CD4-positive, CD25-positive, alpha-beta regulatory T cell (primary cell): ENCODE results near the gene CCDC17. TPM values are rescaled to one million over a fixed set of nuclear protein-coding genes. Genes with fewer than 3 reads are reported as not detected.

Experiments used
- ATAC-seq, 2 donors: fragments of 150-1000 bp; cut with Tn5 transposase; one replicate each; pipeline ENCODE4 v1.10.0; 2021; ENCODE audit warnings: low read depth in 2 of 2, moderate number of reproducible peaks in 2 of 2, moderate library complexity in 1 of 2
- DNase-seq, 3 donors: peaks; one replicate each; pipeline versions ENCODE4 v3.0.0 to v3.0.0-alpha.2; 2012 to 2022; ENCODE audit warnings: mixed read lengths in 1 of 3
- H3K27ac ChIP-seq: one replicate; pipeline ENCODE4 v1.7.0; 2013; ENCODE audit warnings: mild to moderate bottlenecking, low read length; ENCODE audit not compliant: insufficient read depth, poor library complexity, severe bottlenecking
- H3K27me3 ChIP-seq: one replicate; pipeline ENCODE4 v1.7.0; 2013; ENCODE audit warnings: low read length; ENCODE audit not compliant: control insufficient read depth, insufficient read depth
- H3K36me3 ChIP-seq: one replicate; pipeline ENCODE4 v1.7.0; 2013; ENCODE audit warnings: mild to moderate bottlenecking, low read length, moderate library complexity; ENCODE audit not compliant: control insufficient read depth, insufficient read depth
- H3K4me1 ChIP-seq: 2 replicates; pipeline ENCODE4 v1.7.0; 2013; ENCODE audit warnings: mild to moderate bottlenecking, low read length; ENCODE audit not compliant: insufficient read depth, control insufficient read depth, poor library complexity, severe bottlenecking
- H3K4me3 ChIP-seq: one replicate; pipeline ENCODE4 v1.7.0; 2013; ENCODE audit warnings: low read depth, mild to moderate bottlenecking, low read length, moderate library complexity
- H3K9me3 ChIP-seq, 2 experiments: 1 replicate in 1 of 2; 2 replicates in 1 of 2; pipeline ENCODE4 v1.7.0; 2013; ENCODE audit warnings: low read length in 2 of 2, mild to moderate bottlenecking in 1 of 2, moderate library complexity in 1 of 2; ENCODE audit not compliant: control insufficient read depth in 2 of 2
- H3K27ac Mint-ChIP-seq, 3 donors: one replicate each; pipeline ENCODE4 v1.8.0; 2020 to 2022; ENCODE audit warnings: mild to moderate bottlenecking in 3 of 3, mixed read lengths in 3 of 3, moderate library complexity in 2 of 3
- H3K27me3 Mint-ChIP-seq: one replicate; pipeline ENCODE4 v1.8.0; 2022; ENCODE audit warnings: mild to moderate bottlenecking, mixed read lengths
- H3K36me3 Mint-ChIP-seq: one replicate; pipeline ENCODE4 v1.8.0; 2020; ENCODE audit warnings: mixed read lengths
- H3K4me1 Mint-ChIP-seq, 4 donors: one replicate each; pipeline ENCODE4 v1.8.0; 2020 to 2022; ENCODE audit warnings: mixed read lengths in 4 of 4, mild to moderate bottlenecking in 1 of 4
- H3K4me3 Mint-ChIP-seq, 4 donors: one replicate each; pipeline ENCODE4 v1.8.0; 2020 to 2022; ENCODE audit warnings: mild to moderate bottlenecking in 4 of 4, mixed read lengths in 4 of 4, moderate library complexity in 3 of 4
- H3K9me3 Mint-ChIP-seq, 7 donors: one replicate each; pipeline ENCODE4 v1.8.0; 2020 to 2022; ENCODE audit warnings: mixed read lengths in 7 of 7, mild to moderate bottlenecking in 3 of 7, moderate library complexity in 2 of 7
- polyA plus RNA-seq, 4 donors: library from polyadenylated mRNA; unstranded; fragments of 300-500 nt; fragmentation: Illumina TruSeq; gene quantifications; one replicate each; pipeline ENCODE4 v1.2.3, GENCODE V29; 2021
- total RNA-seq: library from RNA; stranded (reverse); gene quantifications from one replicate; pipeline ENCODE4 v1.2.3, GENCODE V29; 2022

The CCDC17 gene
- total RNA-seq (6.1 TPM), polyA plus RNA-seq (under 1 TPM in 2 of 4 donors, not detected in 2; 0.23 to 0.25 TPM)

DNA sequence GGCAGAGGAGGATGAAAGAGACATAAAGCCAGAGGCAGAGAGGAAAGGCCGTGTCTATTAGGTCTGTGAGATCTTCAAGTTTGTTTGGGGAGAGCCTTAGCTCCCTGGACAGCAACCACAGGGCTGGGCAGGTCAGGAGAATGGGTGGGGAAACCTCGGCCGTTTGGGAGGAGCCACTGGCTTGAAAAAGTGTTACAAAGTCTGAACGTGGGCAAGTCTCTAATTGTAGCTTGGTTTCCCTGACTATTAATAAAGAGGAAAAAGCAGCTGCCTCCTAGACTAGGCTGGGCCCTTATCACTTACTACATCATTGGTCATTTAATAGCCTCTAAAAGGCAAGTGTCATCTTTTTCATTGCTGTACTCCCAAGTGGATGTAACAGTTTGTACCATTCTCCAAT, at the start of gene CCDC17:
TSS of gene CCDC17 (minus strand) at position 83 of the 400 bp plus-strand sequence. CDS start 145 bp downstream, outside the sequence.
- H3K27ac Mint-ChIP-seq: peak within 1 kb of the TSS in 1 of 3 donors; percentile 71
- peaks cover 0 to 5% (median 0%) of the 10 kb centered on the region in 4 donors for H3K4me1 Mint-ChIP-seq
- no peaks in the 10 kb centered on the region for H3K27me3 Mint-ChIP-seq
- DNase-seq (no peak), ATAC-seq (no peak)
- H3K4me1 ChIP-seq: no peaks in the 10 kb centered on the region
- H3K27me3 ChIP-seq: no peaks in the 10 kb centered on the region
- H3K27ac ChIP-seq: no peak within 1 kb of the TSS
- peaks cover 44% of the 10 kb centered on the region for H3K36me3 ChIP-seq
- no peaks in the 10 kb centered on the region for H3K9me3 Mint-ChIP-seq
- H3K4me3 Mint-ChIP-seq: peak within 1 kb of the TSS in 1 of 4 donors; percentile 21
- no peaks in the 10 kb centered on the region for H3K9me3 ChIP-seq
- peaks cover 28% of the 10 kb centered on the region for H3K36me3 Mint-ChIP-seq
- H3K4me3 ChIP-seq: no peak within 1 kb of the TSS

DNA sequence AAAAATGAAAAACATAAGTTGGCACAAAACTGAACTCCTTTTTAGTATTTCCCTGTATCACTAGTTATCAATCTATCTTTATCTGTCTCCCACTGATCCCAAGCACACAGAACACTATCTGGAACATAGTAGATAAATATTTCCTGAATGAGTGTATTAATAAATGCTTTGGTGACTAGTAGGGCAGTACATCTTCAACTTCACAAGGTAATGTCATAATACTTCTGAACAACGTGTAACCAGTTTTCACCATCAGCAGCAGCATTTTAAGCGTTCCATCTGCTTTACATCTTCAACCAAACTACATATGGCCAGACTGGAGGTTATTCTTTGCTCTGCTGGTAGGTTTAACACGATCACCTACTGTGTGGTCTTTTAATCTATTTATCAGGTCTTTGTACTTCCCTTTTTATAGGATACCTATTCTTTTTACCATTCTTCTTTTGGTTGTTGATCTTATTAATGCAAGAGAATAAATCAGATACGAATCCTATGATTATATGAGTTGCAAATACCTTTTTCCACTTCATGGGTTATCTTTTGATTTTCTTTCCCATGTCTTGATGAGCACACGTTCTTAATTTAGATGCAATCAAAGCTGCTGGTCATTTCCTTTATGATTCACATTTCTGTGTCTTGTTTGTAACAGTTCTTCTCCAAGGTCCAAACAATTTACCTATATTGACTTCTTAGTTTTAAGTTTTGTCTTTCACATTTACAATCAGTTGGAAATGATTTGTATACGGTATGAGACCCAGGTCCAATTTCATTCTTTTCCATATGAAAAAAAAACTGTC, 46.2 kb upstream of the CCDC17 start:
- H3K4me1 ChIP-seq: peaks cover 24% of the 10 kb centered on the region
- H3K36me3 ChIP-seq: peaks cover 10% of the 10 kb centered on the region
- Mint-ChIP-seq H3K36me3 (peaks cover 7% of the 10 kb centered on the region), H3K27ac (peak overlapping the region; percentile 3 to 12 (median 10)), H3K9me3 (no peaks in the 10 kb centered on the region), H3K4me1 (peaks cover 32 to 80% (median 59%) of the 10 kb centered on the region in 4 donors), H3K4me3 (peak overlapping the region in 2 of 4 donors; percentile 4 to 7), H3K27me3 (no peaks in the 10 kb centered on the region)
- ATAC-seq (no peak), DNase-seq (no peak)
- H3K27ac ChIP-seq: no peak overlapping the region
- no peaks in the 10 kb centered on the region for H3K9me3 ChIP-seq
- peak overlapping the region; percentile 4 for H3K4me3 ChIP-seq
- no peaks in the 10 kb centered on the region for H3K27me3 ChIP-seq

DNA sequence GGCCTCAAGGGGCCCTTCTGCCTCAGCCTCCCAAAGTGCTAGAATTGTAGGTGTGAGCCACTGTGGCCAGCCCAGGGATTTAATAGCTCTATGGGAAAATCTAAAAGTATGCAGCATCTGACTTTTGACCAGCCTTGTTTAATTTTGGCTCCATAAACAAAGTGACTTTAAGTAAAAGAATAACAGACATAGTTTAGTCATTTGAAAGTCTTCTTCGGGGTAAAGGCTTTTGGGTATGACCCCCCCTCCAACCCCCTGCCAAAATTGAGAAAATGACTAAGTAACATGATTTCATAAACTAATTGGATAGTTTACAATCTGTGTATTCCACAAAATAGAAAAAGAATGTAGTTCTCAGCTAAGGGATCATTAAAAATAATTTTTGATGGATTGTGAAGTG, 45.5 kb upstream of the CCDC17 start:
- DNase-seq (no peak), ATAC-seq (no peak)
- Histone ChIP-seq H3K36me3 (peaks cover 13% of the 10 kb centered on the region), H3K4me1 (peaks cover 20% of the 10 kb centered on the region), H3K27me3 (no peaks in the 10 kb centered on the region), H3K4me3 (no peak overlapping the region), H3K27ac (no peak overlapping the region), H3K9me3 (no peaks in the 10 kb centered on the region)
- Mint-ChIP-seq H3K4me3 (no peak overlapping the region), H3K4me1 (peaks cover 32 to 76% (median 56%) of the 10 kb centered on the region in 4 donors), H3K9me3 (no peaks in the 10 kb centered on the region), H3K27me3 (no peaks in the 10 kb centered on the region), H3K27ac (peak overlapping the region in 2 of 3 donors; percentile 10 to 12), H3K36me3 (peaks cover 4% of the 10 kb centered on the region)

DNA sequence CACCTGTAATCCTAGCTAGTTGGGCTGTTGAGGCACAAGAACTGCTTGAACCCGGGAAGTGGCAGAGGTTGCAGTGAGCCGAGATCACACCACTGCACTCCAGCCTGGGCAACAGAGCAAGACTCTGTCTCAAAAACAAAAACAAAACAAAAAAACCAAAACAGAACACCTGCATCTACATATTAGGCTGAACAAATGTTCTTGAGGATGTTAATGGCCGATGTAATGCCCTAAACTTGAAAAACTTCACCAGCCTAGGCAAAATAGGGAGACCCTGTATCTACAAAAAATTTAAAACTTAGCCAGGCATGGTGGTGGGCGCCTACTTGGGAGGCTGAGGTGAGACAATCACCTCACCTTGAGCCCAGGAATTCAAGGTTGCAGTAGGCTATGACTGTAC, 44.7 kb upstream of the CCDC17 start:
- H3K4me3 ChIP-seq: no peak overlapping the region
- Mint-ChIP-seq H3K9me3 (no peaks in the 10 kb centered on the region), H3K4me1 (peaks cover 33 to 70% (median 50%) of the 10 kb centered on the region in 4 donors), H3K27me3 (no peaks in the 10 kb centered on the region), H3K27ac (peak overlapping the region in 1 of 3 donors; percentile 10), H3K4me3 (no peak overlapping the region), H3K36me3 (peaks cover 4% of the 10 kb centered on the region)
- no peak for ATAC-seq
- no peak overlapping the region for H3K27ac ChIP-seq
- peaks cover 13% of the 10 kb centered on the region for H3K36me3 ChIP-seq
- H3K27me3 ChIP-seq: no peaks in the 10 kb centered on the region
- no peak for DNase-seq
- peaks cover 20% of the 10 kb centered on the region for H3K4me1 ChIP-seq
- H3K9me3 ChIP-seq: no peaks in the 10 kb centered on the region

DNA sequence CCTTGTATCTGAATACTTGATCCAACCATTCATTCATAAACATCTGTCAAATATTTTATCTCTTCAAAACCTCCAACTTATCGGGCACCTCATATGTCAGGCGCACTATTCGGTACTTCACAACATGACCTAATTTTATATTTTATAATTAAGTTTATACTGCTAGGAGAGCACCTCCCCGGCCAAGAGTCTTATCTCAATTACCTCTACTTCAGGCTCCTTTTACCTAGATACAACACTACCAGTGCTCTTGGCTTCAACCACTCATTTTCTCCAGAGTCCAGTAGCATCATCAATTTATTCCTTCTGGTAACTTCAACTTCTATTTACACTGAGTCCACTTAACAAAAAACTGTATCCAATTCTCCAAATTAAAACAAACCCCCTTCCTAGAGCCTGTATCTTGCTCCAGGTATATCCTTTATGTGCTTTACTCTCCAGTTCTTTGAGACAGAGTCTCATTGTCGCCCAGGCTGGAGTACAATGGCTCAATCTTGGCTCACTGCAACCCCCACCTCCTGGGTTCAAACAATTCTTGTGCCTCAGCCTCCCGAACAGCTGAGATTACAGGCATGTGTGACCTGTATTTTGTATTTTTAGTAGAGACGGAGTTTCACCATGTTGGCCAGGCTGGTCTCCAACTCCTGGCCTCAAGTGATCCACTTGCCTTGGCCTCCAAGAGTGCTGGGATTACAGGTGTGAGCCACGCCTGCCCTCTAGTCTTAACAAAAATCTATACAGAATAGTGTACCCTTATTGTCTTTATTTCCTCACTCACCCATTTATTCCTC, 43.7 kb upstream of the CCDC17 start:
- peaks cover 34 to 68% (median 48%) of the 10 kb centered on the region in 4 donors for H3K4me1 Mint-ChIP-seq
- H3K4me3 ChIP-seq: no peak overlapping the region
- peaks cover 15% of the 10 kb centered on the region for H3K4me1 ChIP-seq
- no peak overlapping the region for H3K4me3 Mint-ChIP-seq
- peaks cover 13% of the 10 kb centered on the region for H3K36me3 ChIP-seq
- DNase-seq (no peak), ATAC-seq (no peak)
- no peaks in the 10 kb centered on the region for H3K9me3 ChIP-seq
- no peaks in the 10 kb centered on the region for H3K9me3 Mint-ChIP-seq
- no peaks in the 10 kb centered on the region for H3K27me3 Mint-ChIP-seq
- no peak overlapping the region for H3K27ac ChIP-seq
- H3K36me3 Mint-ChIP-seq: peaks cover 4% of the 10 kb centered on the region
- no peaks in the 10 kb centered on the region for H3K27me3 ChIP-seq
- peak overlapping the region in 2 of 3 donors; percentile 37 to 67 for H3K27ac Mint-ChIP-seq

DNA sequence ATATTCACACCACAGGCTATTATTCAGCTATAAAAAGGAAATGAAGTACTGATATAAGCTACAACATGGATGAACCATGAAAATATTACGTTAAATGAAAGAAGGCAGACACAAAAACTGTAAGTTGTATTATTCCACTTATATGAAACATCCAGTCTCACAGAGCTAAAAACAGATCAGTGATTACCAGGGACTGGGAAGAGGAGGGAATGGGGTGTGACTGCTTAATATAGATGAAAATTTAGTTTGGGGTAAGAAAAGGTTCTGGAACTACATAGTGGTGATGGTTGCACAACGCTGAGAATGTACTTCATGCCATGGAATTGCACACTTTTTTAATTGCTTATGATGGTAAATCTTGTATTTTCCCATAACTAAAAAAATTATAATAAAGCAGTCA, 43.0 kb upstream of the CCDC17 start:
- Histone ChIP-seq H3K36me3 (peaks cover 13% of the 10 kb centered on the region), H3K4me3 (no peak overlapping the region), H3K27me3 (no peaks in the 10 kb centered on the region), H3K4me1 (peaks cover 9% of the 10 kb centered on the region), H3K27ac (no peak overlapping the region), H3K9me3 (no peaks in the 10 kb centered on the region)
- Mint-ChIP-seq H3K36me3 (peaks cover 4% of the 10 kb centered on the region), H3K9me3 (no peaks in the 10 kb centered on the region), H3K4me1 (peaks cover 31 to 71% (median 51%) of the 10 kb centered on the region in 4 donors), H3K4me3 (no peak overlapping the region), H3K27me3 (no peaks in the 10 kb centered on the region), H3K27ac (peak overlapping the region in 1 of 3 donors; percentile 37)
- no peak for DNase-seq
- no peak for ATAC-seq

DNA sequence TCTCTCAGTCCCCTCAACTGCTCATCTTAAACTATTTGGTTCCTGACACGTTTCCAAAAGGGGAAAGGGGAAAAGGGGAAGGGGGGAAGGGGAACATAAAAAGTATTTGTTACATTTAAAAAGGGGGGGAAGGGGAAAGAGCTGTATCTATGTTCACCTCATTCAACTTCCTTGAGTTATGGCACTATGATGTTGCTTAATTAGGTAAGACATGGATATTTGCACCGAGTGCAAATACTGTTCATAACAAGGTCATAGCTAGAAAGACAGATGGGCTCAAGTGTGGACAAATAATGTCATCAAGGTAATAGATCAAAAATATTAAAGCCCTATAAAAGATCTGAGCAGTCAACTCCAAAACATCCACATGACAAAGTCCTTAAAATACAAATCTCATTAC, 36.5 kb upstream of the CCDC17 start:
- peaks cover 60% of the 10 kb centered on the region for H3K36me3 ChIP-seq
- H3K4me3 ChIP-seq: no peak overlapping the region
- no peak overlapping the region for H3K4me3 Mint-ChIP-seq
- peaks cover 17 to 41% (median 25%) of the 10 kb centered on the region in 4 donors for H3K4me1 Mint-ChIP-seq
- H3K27me3 ChIP-seq: no peaks in the 10 kb centered on the region
- H3K27me3 Mint-ChIP-seq: no peaks in the 10 kb centered on the region
- H3K9me3 ChIP-seq: no peaks in the 10 kb centered on the region
- no peak for DNase-seq
- H3K36me3 Mint-ChIP-seq: peaks cover 34% of the 10 kb centered on the region
- no peaks in the 10 kb centered on the region for H3K9me3 Mint-ChIP-seq
- H3K27ac Mint-ChIP-seq: no peak overlapping the region
- no peak for ATAC-seq
- no peaks in the 10 kb centered on the region for H3K4me1 ChIP-seq
- no peak overlapping the region for H3K27ac ChIP-seq
